HuH-7.5 (cell line): ENCODE data around the gene PSMD4.
A peak's percentile ranks its signal among the peaks of the same experiment; 100 is the strongest.
"Not testable (repeated sequence)": the region's sequence is repeated elsewhere in the genome, so short reads cannot be mapped to it uniquely, and the experiment has no call there.

ENCODE experiments used
- DNase-seq: peaks from one replicate; pipeline ENCODE4 v3.0.0; 2011; ENCODE audit warnings: low spot score

Gene PSMD4

GRCh38 chr1:151254217-151255213 lies at the start of gene PSMD4:
Gene PSMD4 (plus strand): TSS chr1:151254734. CDS start chr1:151254783, 49 bp downstream.
- DNase-seq, result peak; percentile 97

DNA sequence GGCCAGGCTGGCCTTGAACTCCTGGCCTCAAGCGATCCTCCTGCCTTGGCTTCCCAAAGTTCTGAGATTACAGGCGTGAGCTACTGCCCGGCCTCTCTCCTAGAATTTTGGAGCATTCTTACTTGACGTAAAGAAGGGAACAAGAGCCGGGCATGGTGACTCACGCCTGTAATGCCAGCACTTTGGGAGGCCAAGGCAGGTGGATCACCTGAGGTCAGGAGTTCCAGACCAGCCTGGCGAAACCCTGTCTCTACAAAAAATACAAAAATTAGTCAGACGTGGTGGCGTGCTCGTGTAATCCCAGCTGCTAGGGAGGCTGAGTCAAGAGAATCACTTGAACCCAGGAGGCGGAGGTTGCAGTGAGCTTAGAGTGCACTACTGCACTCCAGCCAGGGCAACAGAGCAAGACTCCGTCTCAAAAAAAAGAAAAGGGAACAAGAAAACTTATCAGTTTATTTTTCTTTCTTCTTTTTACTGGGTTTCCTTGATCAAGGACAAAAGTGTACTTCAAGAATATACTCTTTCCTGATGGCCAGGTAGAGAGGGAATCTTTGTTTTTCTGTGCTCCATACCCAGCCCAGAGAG lies 49.1 kb upstream of the PSMD4 start:
- DNase-seq, result not testable (repeated sequence)

GRCh38 chr1:151210830-151211229 lies 43.7 kb upstream of the PSMD4 start:
- DNase-seq, result no peak

GRCh38 chr1:151211972-151212705 lies 42.4 kb upstream of the PSMD4 start:
- DNase-seq, result no peak

DNA sequence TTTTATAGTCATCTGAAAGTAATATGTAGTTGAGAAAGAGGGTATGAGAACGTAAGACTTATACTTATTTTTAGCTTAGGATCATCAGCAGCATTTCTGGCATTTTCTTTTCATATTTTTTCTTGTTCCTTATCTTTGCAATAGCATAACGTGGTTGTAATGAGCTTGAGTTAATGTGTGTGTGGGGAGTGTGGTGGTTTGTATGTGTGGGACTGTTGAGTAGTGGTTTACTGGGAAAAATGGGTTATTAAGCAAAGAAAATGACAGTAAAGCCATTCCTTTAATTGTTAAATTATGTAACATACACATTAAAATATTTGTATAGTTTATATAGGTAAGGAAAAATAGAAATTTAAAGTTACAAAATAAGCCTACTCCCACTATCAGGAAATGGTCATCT lies 41.0 kb upstream of the PSMD4 start:
- no peak for DNase-seq

DNA sequence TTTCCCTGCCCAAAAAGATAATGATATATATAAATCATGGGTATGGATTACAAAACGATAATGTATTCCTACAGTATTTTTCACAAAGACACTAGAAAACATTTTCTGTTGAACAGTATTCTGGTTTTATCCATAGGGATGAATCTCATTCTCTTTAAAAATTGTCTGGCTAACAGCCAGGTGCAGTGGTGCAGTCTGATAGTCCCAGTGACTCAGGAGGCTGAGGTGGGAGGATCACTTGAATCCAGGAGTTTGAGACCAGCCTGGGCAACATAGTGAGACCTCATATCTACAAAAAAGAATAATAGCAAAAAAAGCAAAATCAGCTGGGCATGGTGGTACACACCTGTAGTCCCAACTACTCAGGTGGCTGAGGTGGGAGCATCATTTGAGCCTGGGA lies 32.9 kb upstream of the PSMD4 start:
- DNase-seq, result no peak

GRCh38 chr1:151222130-151222529 lies 32.4 kb upstream of the PSMD4 start:
- no peak for DNase-seq

GRCh38 chr1:151235235-151235634 lies 19.3 kb upstream of the PSMD4 start:
- no peak for DNase-seq

GRCh38 chr1:151237678-151238466 lies 16.7 kb upstream of the PSMD4 start:
- no peak for DNase-seq

- no peak for DNase-seq
Observed at GRCh38 chr1:151238467-151238739, 16.1 kb upstream of the PSMD4 start.

DNA sequence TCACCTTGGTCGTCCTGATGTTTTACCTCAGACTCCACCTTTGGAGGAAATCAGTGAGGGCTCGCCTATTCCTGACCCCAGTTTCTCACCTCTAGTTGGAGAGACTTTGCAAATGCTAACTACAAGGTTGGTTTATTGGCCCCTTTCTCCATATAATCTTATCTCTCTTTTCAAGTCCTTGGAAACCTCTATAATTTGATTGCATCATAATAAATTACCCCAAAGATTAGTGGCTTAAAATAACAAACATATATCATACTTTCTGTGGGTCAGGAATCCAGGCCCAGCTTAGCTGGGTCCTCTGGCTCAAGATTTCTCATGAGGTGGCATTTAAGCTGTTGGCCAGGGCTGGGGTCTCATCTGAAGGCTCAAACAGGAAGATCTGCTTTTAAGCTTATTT lies 12.1 kb upstream of the PSMD4 start:
- DNase-seq, result no peak

DNA sequence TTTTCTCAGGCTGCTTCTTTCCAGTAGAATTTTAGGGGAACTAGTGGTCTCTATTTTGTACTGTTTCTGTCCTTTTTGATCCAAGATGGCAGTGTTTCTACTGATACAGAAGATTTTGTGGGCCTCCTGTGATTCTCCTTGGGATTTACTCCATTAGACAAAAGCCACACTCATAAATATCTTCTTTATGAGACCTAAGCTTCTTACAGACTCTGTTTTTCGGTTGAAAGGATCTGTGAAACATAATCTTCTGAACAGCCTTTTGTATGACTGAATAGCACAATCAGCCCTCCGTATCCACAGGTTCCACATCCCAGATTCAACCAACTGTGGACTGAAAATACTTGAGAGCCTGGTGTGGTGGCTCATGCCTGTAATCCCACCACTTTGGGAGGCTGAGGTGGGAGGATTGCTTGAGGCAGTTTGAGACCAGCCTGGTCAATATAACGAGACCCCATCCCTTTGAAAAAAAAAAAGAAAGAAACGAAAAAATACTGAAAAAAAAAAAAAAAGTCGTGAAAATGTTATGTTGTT lies 10.8 kb upstream of the PSMD4 start:
- no peak for DNase-seq

DNA sequence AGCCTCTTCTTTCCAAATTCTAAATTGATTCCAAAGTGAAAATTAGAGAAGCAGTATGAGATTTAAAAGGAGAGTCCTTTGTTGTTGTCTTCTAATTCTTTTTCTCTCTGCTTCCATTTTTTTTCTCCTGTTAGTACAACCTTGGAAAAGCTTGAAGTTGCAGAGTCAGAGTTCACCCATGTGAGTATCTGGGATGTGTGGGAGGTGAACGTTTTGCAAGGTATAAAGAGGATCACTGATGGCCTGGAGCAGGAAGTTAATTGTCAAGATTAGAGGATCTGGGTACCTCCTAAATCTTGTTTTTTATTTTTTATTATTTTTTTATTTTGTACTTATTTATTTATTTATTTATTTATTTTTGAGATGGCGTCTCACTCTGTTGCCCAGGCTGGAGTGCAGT lies 7.7 kb upstream of the PSMD4 start:
- DNase-seq, result no peak

DNA sequence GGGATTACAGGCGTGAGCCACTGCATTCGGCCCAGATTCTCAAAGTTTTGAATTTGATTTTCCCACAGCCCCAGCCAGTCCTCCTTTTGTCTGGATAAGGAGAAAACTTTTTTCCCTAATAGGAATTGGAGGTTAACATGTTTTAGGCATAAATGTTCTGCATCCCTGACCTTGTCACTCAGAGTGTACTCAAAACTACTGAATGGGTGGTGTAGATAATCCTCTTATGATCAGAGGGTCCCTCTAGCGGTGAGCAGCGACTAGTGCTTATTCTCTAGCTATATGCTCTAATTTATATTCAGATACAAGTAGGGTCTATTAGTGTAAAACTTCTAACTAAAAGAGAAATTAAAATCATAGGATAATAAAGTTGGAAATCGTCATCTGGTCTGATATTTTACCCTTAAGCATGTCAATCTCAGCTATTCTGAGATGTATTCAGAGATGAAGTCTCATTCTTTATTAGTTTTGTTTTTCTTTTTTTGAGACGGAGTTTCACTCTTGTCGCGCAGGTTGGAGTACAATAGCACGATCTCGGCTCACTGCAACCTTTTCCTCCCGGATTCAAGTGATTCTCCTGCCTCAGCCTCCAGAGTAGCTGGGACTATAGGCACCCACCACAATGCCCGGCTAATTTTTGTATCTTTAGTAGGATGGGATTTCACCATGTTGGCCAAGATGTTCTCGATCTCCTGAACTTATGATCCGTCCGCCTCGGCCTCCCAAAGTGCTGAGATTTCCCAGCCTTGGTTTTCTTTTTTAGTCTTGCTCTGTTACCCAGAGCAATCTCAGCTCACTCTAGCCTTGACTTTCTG lies 2.7 kb upstream of the PSMD4 start:
- peak; percentile 64 for DNase-seq

- DNase-seq, result no peak
Observed at GRCh38 chr1:151255381-151255780, 847 bp downstream of the PSMD4 start.

- no peak for DNase-seq
Observed at GRCh38 chr1:151259351-151259750, 4.8 kb downstream of the PSMD4 start.

DNA sequence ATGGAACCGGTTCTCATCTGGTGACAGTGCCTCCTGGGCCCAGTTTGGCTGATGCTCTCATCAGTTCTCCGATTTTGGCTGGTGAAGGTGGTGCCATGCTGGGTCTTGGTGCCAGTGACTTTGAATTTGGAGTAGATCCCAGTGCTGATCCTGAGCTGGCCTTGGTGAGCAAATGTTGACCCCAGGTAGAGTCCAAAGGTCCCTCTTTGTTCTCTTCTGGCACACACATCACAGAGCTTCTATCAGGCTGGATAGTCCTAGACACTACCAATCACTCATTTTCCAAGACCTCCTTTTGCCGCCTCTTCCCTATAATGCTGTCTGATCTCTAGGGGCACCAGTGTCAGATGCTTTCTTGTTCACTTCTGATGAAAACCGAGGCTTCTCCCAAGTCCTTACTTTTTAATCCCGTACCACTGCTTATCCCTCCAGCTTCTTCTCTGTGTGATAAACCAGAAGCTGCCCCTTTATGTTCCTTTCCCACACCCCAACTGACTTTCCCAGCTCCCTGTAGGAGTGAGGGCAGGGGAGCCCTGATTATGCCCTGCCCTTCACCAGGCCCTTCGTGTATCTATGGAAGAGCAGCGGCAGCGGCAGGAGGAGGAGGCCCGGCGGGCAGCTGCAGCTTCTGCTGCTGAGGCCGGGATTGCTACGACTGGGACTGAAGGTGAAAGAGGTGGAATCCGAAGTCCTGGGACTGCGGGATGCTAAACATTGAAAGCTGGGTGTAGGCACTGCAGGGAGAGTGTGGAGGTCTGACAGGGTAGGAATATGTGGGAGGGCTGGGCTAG lies 11.1 kb downstream of the PSMD4 start:
- no peak for DNase-seq

GRCh38 chr1:151266315-151266714 lies 11.8 kb downstream of the PSMD4 start:
- DNase-seq, result no peak

DNA sequence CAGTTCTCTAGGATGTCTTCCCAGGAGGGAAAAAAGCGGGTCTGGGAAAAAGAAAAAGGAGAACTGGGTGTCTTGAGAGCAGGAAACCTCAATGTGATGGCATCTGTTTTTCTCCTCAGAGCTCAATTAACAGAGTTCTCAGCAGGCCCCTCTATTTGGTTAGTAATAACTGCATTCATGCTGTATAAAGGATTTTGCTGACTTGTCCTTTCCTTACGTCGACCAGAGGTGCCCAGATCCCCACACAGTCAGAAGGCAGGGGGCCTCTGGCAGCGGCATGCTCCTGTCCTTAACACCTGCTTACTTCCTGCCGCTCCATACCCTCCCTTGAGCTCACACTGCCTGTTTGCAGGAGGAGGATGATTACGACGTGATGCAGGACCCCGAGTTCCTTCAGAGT lies 12.3 kb downstream of the PSMD4 start:
- no peak for DNase-seq

- DNase-seq, result no peak
Observed at GRCh38 chr1:151267760-151268159, 13.2 kb downstream of the PSMD4 start.
